ENCODE results near the gene TEFM.

GRCh38 chr17:30950669-30951399 is 44.8 kb upstream of the TEFM start:
- TF ChIP-seq REST (IDR thresholded peaks at IDR 0.05; ENCODE audit: insufficient read depth in 1 of 2, low read depth in 2 of 2, low read length in 2 of 2) (no peak), POLR2AphosphoS5 (IDR thresholded peaks at IDR 0.05; ENCODE audit: low read depth, low read length) (no peak), SIN3A (IDR thresholded peaks at IDR 0.05; ENCODE audit: borderline replicate concordance, insufficient read depth, low read length) (no peak), TAF1 (IDR thresholded peaks at IDR 0.05; ENCODE audit: borderline replicate concordance, insufficient read depth, low read length) (no peak), FOXP2 (optimal IDR thresholded peaks at IDR 0.05; ENCODE audit: borderline replicate concordance, extremely low read depth, extremely low read length, insufficient read depth) (peak; percentile 74)
